GM12892 (cell line): ENCODE data around the gene FMO5.

Source experiments
- POLR2A ChIP-seq: IDR thresholded peaks from 2 replicates; pipeline ENCODE4 v1.6.1; 2011; ENCODE audit warnings: low read depth, low read length, control low read depth
- POLR2AphosphoS5 ChIP-seq: IDR thresholded peaks from 2 replicates; pipeline ENCODE4 v1.6.1; 2011; ENCODE audit warnings: low read depth, low read length, control low read depth

- TF ChIP-seq POLR2AphosphoS5 (no peak), POLR2A (no peak)
Measured at GRCh38 chr1:147218606-147219005, 6.5 kb downstream of the FMO5 start.
